GM21786 (cell line): ENCODE data around the gene OTOP1.
"Not testable (repeated sequence)": the region's sequence is repeated elsewhere in the genome, so short reads cannot be mapped to it uniquely, and the experiment has no call there.

Experiments
- ATAC-seq: cut with Tn5 transposase; IDR thresholded peaks from one replicate; pipeline ENCODE4 v1.9.1; 2021; ENCODE audit not compliant: unreplicated experiment

Gene OTOP1

DNA sequence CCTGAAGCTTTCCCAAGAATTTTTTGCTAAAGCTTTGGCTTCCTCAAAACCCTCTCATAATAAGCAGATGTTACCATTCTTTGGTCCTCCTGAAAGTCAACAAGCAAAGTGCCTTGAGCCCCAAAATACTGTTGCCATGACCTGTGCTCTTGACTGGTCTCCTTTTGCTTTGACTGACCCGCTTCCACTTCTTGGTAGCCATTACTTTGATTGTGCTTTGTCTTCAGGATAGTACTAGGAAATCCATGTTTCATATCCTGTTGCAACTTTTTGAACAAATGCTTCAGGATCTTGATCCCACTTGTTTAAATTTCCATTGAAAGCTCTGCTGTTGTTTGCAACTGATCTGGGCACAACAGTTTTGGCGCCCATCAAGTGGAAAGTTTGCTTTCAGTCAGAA lies 6.9 kb upstream of the OTOP1 start:
- no peak for ATAC-seq

DNA sequence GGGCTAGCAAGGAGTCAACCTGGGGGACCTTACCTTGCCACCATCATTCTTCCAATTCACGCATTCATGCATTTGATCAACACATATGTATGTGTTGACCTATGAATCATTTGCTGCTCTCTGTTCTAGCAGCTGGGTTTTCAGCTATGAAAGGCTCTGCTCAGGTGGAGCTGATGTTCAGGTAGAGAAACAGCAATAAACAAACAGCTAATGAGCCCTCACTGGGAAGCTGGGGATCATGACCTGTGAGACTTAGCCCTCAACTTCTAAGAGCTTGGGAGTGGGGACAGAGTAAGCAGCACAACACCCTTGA lies 1.6 kb upstream of the OTOP1 start:
- no peak for ATAC-seq

- no peak for ATAC-seq
Observed at GRCh38 chr4:4227510-4228355, 1.0 kb upstream of the OTOP1 start.

GRCh38 chr4:4225915-4226605 lies 669 bp downstream of the OTOP1 start:
- ATAC-seq = no peak

DNA sequence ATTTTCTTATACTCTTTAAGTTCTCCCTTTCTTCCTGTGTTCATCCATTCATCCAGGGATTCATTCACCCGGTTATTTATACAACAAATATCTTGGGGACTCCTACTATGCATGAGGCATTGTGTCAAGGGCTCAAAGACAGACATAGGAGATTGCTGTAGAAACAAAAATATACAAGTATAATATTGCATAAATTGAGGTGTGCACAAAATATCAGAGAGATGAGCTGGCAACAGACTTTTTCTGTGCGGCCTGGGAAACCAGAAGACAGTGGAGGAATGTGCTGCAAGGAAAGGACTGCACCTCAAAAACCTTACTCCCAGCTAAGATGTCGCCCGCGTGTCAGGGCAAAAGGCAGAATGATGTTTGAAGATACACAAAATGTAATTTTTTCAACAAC lies 9.6 kb downstream of the OTOP1 start:
- ATAC-seq = no peak

GRCh38 chr4:4216648-4217047 lies 10.1 kb downstream of the OTOP1 start:
- no peak for ATAC-seq

DNA sequence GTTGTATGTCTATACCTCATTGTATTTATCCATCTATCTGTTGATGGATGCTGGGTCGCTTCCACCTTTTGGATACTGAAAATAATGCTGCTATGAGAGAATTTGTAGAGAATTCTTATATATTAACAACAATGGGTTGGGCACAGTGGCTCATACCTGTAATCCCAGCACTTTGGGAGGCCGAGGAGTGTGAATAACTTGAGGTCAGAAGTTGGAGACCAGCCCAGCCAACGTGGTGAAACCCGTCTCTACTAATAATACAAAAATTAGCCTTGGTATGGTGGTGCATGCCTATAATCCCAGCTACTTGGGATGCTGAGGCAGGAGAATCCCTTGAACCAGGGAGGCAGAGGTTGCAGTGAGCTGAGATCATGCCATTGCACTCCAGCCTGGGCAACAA lies 13.1 kb downstream of the OTOP1 start:
- ATAC-seq = not testable (repeated sequence)

DNA sequence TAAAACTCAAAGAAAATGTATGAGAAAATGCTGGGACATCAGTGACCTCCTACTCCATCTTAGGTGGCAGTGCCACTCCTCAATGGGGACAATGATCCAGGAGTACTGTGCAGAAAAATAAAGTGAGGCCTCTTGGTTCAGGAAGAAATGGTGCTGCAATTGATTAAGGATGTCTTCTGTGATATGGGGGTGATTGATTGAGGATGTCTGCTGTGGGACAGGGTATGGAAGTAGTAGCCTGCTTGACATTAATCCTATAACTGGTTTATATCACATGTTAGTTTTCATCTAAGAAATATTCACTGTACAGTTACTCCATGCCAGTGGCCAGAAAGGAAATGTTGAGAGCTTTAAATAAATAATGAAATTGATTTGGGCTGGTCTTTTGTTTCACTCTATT lies 20.5 kb downstream of the OTOP1 start:
- ATAC-seq = no peak

- no peak for ATAC-seq
Observed at GRCh38 chr4:4204401-4204745, 22.4 kb downstream of the OTOP1 start.

- no peak for ATAC-seq
Observed at GRCh38 chr4:4203688-4204400, 22.9 kb downstream of the OTOP1 start.

GRCh38 chr4:4202510-4202909 lies 24.2 kb downstream of the OTOP1 start:
- no peak for ATAC-seq

DNA sequence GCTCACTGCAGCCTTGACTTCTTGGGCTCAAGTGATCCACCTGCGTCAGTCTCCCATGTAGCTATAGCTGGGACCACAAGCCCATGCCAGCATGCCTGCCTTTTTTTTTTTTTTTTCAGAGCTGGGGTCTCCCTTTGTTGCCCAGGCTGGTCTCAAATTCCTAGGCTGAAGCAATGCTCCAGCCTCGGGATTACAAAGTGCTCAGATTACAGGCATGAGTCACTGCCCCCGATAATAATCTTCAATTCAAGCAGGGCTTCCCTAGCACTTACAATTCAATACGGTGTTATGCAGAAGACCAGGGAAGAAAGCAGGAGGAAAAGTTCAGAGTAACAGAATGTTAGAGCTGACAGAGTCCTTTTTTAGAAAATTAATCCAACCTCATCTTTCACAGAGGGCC lies 26.1 kb downstream of the OTOP1 start:
- no peak for ATAC-seq

DNA sequence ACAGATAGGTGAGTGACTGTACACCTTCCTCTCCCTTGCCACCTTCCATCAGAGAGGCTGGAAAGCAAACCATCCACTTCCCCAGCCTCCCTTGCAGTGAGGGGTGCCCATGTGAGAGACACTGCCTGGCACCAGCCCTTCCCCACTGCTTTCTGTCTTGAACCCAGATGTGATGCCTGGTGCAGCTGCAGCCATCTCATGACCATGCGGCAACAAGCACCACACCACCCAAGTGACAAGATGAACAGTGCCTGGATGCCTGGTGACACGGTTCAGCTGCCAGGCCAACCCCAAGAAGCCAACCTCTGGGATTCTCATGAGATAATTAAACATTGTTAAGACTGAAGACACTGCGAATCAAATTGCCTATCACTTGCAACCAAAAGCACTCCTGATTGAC lies 31.4 kb downstream of the OTOP1 start:
- ATAC-seq = no peak

DNA sequence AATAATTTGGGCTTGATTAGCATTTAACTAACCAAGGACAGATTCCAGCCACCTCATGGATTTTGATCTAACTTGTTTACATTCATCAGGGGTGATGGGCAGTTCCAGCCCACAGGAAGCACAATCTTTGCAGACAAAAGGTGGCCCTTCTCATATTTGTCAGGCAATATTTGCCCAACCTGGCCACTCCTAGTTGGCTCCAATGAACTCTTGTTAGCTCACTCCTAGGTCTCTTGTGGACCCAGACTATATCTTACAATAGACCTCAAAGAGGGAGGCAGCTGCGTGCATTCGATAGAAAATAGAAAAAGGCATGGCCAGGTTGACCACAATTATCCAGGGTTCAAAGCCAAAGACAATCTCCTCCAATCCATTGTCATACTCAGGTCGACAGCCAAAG lies 38.2 kb downstream of the OTOP1 start:
- not testable (repeated sequence) for ATAC-seq

- ATAC-seq = no peak
Observed at GRCh38 chr4:4185528-4185927, 41.2 kb downstream of the OTOP1 start.

GRCh38 chr4:4182835-4183568 lies 43.7 kb downstream of the OTOP1 start:
- ATAC-seq = no peak

GRCh38 chr4:4170596-4171150 lies 56.1 kb downstream of the OTOP1 start:
- no peak for ATAC-seq

- not testable (repeated sequence) for ATAC-seq
Observed at GRCh38 chr4:4167981-4168780, 58.5 kb downstream of the OTOP1 start.

DNA sequence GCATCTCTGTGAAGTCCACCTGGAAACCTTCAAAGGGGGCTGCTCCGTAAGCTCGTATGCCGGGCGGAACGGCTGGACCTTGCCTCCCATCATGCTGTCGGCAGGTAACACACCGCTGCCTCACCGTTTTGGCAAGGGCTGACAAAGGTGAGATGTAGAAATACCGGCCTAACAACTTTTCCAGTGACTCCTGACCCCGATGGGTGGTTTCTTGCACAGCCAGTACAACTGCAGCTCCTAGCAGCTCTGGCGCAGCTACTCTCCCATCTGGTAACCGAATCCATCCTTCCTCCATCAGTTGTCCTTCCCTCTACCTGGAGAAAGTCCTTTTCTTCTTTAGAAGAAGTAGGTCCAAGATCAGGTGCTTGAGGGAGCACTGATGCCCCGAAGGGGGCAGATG lies 59.7 kb downstream of the OTOP1 start:
- ATAC-seq = not testable (repeated sequence)

- not testable (repeated sequence) for ATAC-seq
Observed at GRCh38 chr4:4165701-4166392, 60.9 kb downstream of the OTOP1 start.
